SK-N-MC (cell line): ENCODE results near the gene CCL21.

Experiments
- EZH2 ChIP-seq: fragments of 200-600 bp; sonication (generic); IDR thresholded peaks from one replicate; pipeline ENCODE4 v1.6.1; 2017; ENCODE audit warnings: antibody characterized with exemption
- FOXP2 ChIP-seq: optimal IDR thresholded peaks from 2 replicates; pipeline ENCODE3; 2011; ENCODE audit warnings: mild to moderate bottlenecking, moderate library complexity; ENCODE audit not compliant: insufficient read depth; ENCODE audit errors: extremely low read length, control extremely low read depth
- POLR2AphosphoS5 ChIP-seq: IDR thresholded peaks from 2 replicates; pipeline ENCODE4 v1.6.1; 2012; ENCODE audit warnings: mild to moderate bottlenecking, low read depth, low read length, borderline replicate concordance

DNA sequence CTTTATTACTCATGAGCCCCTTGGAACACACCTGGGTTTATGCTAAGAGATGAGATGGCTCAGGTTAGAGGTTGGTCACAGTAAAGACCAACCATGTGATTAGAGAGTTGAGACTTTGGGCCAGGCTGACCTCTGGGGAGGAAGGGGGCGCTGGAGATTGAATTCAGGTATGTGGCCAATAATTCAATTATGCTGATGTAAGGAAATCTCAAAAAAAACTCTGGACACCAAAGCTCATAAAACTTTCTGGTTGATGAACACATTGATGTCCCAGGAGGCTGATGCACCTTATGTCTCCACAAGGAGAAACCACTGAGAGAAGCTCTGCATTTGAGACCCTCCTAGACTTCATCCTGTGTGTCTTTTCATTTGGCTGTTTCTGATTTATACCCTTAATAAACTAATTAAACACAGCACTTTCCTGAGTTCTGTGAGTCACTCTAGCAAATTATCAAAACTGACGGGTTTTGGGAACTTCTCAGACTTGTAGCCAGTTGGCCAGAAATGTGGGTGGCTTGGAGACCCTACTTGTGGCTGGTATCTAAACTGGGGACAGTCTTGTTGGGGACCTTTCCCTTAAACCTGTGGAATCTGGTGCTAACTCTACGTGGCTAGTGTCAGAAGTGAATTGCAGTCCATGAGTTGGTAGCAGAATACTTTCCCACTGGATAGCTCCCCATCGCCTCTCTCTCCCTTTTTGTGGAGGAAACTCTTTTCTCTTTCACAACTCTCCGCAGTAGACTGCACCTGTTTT, 40.0 kb downstream of the CCL21 start:
- TF ChIP-seq EZH2 (no peak), POLR2AphosphoS5 (no peak), FOXP2 (no peak)
